MM.1S (cell line): ENCODE measurements around the gene PCYOX1L.

Source experiments
- EZH2 ChIP-seq: fragments of 300-600 bp; sonication (generic); optimal IDR thresholded peaks from 2 replicates; pipeline ENCODE3; 2017; ENCODE audit warnings: low read depth, mild to moderate bottlenecking, antibody characterized with exemption, low read length, mixed read lengths
- EZH2phosphoT487 ChIP-seq: fragments of 300-600 bp; sonication (generic); IDR thresholded peaks from 2 replicates; pipeline ENCODE4 v1.6.1; 2018; ENCODE audit warnings: antibody characterized with exemption, low read length
- TF ChIP-seq, protein P1 (sequence below): fragments of 300-600 bp; sonication (generic); IDR thresholded peaks from 2 replicates; pipeline ENCODE4 v1.5.1; 2016; ENCODE audit warnings: antibody characterized with exemption, low read length, mixed read lengths

DNA sequence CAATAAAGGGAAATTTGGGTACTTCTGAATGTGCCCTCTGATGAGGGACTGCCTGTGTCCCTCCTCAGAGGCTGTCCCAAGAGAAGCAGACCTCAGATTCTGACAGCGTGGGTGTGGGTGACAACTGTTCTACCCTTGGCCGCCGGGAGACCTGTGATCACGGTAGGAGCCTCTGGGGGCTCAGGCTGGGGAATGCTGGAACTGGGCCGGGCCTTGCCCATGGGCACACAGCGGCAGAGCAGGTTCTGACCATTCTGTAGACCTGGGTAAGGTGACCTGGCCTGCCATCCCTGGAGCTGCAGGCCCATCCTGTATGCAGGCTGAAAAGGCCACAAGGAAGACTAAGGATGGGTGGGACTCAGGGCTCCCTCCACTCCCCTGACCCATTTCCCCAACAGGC is 42.1 kb upstream of the PCYOX1L start:
- TF ChIP-seq, protein P1, sequence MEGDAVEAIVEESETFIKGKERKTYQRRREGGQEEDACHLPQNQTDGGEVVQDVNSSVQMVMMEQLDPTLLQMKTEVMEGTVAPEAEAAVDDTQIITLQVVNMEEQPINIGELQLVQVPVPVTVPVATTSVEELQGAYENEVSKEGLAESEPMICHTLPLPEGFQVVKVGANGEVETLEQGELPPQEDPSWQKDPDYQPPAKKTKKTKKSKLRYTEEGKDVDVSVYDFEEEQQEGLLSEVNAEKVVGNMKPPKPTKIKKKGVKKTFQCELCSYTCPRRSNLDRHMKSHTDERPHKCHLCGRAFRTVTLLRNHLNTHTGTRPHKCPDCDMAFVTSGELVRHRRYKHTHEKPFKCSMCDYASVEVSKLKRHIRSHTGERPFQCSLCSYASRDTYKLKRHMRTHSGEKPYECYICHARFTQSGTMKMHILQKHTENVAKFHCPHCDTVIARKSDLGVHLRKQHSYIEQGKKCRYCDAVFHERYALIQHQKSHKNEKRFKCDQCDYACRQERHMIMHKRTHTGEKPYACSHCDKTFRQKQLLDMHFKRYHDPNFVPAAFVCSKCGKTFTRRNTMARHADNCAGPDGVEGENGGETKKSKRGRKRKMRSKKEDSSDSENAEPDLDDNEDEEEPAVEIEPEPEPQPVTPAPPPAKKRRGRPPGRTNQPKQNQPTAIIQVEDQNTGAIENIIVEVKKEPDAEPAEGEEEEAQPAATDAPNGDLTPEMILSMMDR: no peak
- TF ChIP-seq EZH2: no peak
- TF ChIP-seq EZH2phosphoT487: no peak
